Measurements from ENCODE around the gene ASL.
"Not testable (repeated sequence)": the region's sequence is repeated elsewhere in the genome, so short reads cannot be mapped to it uniquely, and the experiment has no call there.

DNA sequence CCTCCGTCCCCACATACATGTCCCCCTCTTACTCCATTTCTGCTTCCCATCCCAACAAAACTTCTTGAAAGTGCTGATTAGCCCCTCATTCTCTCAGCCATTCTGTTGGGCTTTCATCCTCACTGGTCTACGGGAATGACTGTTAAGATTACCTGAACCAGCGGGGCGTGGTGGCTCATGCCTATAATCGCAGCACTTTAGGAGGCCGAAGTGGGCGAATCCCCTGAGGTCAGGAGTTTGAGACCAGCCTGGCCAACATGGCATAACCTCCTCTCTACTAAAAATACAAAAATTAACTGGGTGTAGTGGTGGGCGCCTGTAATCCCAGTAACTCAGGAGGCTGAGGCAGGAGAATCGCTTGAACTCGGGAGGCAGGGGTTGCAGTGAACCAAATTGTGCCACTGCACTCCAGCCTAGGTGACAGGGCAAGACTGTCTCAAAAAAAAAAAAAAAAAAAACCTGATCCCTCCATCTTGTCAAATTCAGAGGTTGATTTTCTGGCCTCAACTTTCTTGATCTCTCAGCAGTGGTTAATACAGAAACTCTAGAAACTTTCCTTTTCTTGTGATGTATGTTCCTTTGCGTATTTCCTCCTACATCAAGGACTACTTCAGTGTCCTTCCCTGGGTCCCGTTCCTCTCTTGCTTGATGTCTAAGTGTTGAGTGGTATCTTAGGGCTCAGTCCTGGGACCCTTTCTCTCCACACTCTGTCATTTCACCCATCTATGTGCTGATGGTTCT is 41.2 kb downstream of the ASL start:
- TF ChIP-seq, protein P1, sequence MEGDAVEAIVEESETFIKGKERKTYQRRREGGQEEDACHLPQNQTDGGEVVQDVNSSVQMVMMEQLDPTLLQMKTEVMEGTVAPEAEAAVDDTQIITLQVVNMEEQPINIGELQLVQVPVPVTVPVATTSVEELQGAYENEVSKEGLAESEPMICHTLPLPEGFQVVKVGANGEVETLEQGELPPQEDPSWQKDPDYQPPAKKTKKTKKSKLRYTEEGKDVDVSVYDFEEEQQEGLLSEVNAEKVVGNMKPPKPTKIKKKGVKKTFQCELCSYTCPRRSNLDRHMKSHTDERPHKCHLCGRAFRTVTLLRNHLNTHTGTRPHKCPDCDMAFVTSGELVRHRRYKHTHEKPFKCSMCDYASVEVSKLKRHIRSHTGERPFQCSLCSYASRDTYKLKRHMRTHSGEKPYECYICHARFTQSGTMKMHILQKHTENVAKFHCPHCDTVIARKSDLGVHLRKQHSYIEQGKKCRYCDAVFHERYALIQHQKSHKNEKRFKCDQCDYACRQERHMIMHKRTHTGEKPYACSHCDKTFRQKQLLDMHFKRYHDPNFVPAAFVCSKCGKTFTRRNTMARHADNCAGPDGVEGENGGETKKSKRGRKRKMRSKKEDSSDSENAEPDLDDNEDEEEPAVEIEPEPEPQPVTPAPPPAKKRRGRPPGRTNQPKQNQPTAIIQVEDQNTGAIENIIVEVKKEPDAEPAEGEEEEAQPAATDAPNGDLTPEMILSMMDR (IDR thresholded peaks at IDR 0.05) = not testable (repeated sequence)
- not testable (repeated sequence) for TF ChIP-seq POLR2AphosphoS5, POLR2A (IDR thresholded peaks at IDR 0.05)

Data from prostate gland (tissue), 2 donors.